ENCODE results near the gene DCAF11.

The DCAF11 gene

DNA sequence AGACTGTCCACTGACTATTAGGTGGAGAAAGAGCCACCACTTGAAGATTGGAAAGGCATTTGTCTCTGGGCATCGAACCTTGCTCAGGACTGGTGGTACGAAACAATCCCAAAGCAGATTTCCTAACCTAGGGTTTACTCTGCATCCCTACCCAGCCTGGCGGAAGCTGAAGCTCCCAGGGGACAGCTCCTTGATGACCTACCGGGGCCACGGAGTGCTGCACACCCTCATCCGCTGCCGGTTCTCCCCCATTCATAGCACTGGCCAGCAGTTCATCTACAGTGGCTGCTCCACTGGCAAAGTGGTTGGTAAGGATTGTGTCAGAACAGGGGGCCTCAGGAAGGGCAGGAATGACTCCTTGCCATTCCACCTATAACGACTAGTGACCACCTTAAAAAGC lies 6.6 kb downstream of the DCAF11 start:
- no peak for DNase-seq (ENCODE audit: low read depth in 2 of 2)

DNA sequence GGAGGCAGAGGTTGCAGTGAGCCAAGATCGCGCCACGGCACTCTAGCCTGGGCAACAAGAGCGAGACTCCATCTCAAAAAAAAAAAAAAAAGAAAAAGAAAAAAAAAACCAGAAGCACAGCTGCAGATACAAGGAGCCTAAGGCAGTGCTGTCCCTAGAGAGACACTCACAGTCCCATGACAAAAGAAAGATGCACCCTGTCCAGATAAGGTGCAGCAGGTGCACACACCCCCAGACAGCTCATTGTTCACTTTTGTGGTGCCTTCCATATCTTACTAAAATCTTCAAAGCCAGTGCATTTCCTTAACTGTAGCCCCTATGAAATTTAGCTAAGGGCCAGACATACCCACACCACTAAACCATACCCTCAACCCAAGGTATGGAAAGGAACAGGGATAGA lies 7.8 kb downstream of the DCAF11 start:
- DNase-seq (ENCODE audit: low read depth in 2 of 2), result no peak

GRCh38 chr14:24122898-24123297 lies 8.3 kb downstream of the DCAF11 start:
- no peak for DNase-seq (ENCODE audit: low read depth in 2 of 2)

DNA sequence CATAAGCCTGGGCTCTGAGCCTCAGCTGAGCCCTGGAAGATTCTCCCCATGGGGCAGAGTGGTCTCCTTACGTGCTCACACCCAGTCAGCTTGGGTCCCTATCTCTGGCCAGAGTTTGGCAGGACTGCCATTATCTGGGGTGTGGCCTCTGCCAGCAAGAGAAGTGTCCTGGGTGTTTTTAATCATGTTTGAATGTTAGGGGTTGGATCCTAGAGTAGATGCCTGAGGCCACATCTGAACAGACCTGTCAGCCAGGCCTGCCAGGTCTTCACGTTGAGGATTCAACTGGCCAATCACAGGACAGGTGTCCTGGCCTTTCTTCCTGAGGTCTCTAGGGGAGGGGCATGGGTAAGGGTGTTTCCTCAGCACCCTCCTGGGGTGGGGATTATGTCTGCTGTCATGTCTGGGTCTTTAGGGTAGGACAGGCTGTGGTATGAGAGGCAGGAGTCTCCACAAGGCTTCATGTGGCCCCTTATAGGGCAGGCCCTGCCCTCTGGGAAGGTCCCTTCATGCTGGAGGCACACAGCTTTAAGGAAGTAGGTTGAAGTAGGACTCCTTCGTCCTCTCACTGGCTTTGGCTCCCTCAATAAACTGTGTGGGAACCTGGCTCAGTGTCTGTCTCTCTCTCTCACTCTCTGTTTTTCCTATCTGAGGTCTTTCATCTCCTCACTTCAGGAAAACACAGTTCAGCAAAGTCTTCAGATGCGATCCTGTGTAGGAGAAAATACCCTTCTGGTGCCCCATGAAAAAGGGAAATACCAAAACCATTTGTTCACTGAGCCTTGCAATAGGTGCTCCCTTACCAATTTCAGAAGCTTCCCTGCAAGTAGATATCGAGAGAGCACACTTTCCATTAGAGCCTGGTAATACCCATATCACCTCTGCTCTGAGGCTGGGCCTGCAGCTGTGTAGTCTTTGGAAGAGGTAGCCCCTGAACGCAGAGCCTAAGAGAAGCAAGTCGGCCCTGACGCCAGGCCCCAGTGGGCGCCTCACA lies 9.1 kb downstream of the DCAF11 start:
- no peak for DNase-seq (ENCODE audit: low read depth in 2 of 2)

DNA sequence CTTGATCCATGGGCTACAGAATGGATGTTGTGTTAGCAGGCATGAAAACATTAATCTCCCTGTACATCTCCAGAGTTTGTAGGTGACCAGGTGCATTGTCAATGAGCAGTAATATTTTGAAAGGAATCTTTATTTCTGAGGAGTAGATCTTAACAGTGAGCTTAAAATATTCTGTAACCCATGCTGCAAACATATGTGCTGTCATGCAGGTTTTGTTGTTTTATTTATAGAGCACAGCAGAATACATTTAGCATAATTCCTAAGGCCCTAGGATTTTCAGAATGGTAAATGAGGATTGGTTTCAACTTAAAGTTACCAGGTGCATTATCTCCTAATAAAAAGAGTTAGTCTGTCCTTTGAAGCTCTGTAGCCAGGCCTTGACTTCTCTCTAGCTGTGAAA lies 12.4 kb downstream of the DCAF11 start:
- DNase-seq (ENCODE audit: low read depth in 2 of 2), result no peak

GRCh38 chr14:24127673-24128072 lies 13.1 kb downstream of the DCAF11 start:
- DNase-seq (ENCODE audit: low read depth in 2 of 2), result no peak

- no peak for DNase-seq (ENCODE audit: low read depth in 2 of 2)
These were observed 14.9 kb downstream of the DCAF11 start for GRCh38 chr14:24129410-24129998.

DNA sequence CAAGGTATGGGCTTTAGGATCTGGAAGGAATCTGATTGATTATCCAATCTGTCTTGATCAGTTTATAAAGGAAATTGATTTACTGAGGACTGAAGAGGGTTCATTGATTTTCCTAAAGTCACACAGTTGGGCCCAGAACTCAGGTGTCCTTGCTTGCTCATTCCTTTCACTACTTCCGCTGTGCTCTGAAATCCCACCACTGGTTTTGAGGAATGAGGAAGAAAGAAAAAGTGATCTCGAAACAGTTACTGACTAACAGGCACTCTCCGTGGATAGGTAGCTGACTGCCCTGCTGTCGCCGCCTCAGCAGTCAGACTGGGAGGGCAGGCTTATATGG lies 15.8 kb downstream of the DCAF11 start, which contains the start of gene FITM1:
TSS of gene FITM1 (plus strand) at position 280 of the 337 bp plus-strand sequence. CDS start 905 bp downstream, outside the sequence.
- no peak for DNase-seq (ENCODE audit: low read depth in 2 of 2)

- no peak for DNase-seq (ENCODE audit: low read depth in 2 of 2)
These were observed 16.4 kb downstream of the DCAF11 start for GRCh38 chr14:24130717-24131548.

- DNase-seq (ENCODE audit: low read depth in 2 of 2), result no peak
These were observed 17.0 kb downstream of the DCAF11 start for GRCh38 chr14:24131549-24131966.

DNA sequence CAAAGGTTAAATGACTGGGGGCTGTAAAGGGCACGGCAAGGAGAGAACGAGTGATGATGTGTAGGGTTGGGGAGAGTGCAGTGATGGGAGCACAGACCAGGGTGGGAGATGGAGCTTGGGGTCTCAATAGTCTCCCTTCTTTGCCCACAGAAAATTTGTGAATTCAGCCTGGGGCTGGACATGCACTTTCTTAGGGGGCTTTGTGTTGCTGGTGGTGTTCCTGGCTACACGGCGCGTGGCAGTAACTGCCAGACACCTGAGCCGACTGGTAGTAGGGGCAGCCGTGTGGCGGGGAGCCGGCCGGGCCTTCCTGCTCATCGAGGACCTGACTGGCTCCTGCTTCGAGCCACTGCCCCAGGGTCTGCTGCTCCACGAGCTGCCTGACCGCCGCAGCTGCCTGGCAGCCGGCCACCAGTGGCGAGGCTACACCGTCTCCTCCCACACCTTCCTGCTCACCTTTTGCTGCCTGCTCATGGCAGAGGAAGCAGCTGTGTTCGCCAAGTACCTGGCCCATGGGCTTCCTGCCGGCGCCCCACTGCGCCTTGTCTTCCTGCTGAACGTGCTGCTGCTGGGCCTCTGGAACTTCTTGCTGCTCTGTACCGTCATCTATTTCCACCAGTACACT lies 17.6 kb downstream of the DCAF11 start:
- DNase-seq (ENCODE audit: low read depth in 2 of 2), result peak in 1 of 2 donors; percentile 27

- no peak for DNase-seq (ENCODE audit: low read depth in 2 of 2)
These were observed 18.4 kb downstream of the DCAF11 start for GRCh38 chr14:24132976-24133375.

DNA sequence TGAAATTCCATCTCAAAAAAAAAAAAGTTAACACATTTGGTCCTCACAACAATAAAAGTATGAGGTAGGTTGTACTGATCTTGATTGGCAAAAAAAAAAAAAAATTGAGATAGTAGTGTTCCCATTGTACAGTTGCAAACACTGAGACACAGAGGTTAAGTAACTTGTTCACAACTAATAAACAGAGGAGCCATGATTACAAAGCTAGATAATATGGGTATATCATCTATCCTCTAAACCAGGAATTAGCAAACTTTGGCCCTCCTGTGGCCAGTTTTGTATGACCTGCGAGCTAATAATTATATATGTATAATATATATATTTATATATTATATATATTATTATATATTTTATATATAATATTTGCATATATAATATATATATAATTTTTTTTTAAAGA lies 19.2 kb downstream of the DCAF11 start:
- DNase-seq (ENCODE audit: low read depth in 2 of 2), result no peak

DNA sequence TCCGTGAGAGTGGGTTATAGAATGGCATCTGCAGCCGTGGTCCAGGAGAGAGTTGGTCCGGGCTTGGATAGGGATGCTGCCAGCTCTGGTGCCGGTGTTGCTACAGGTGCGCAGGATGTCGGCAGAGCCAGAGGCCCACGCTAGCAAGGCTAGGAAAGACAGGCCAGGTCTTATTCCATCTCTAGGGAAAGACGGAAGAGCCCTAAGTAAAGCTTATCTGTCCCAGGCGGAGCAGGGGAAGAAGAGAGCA lies 20.9 kb downstream of the DCAF11 start:
- DNase-seq (ENCODE audit: low read depth in 2 of 2), result no peak

GRCh38 chr14:24135834-24136683 lies 21.5 kb downstream of the DCAF11 start, which contains the start of gene PSME1:
TSS of gene PSME1 (plus strand) at chr14:24136194. CDS start at chr14:24136263, 69 bp downstream.
- DNase-seq (ENCODE audit: low read depth in 2 of 2), result peak; percentile 94

DNA sequence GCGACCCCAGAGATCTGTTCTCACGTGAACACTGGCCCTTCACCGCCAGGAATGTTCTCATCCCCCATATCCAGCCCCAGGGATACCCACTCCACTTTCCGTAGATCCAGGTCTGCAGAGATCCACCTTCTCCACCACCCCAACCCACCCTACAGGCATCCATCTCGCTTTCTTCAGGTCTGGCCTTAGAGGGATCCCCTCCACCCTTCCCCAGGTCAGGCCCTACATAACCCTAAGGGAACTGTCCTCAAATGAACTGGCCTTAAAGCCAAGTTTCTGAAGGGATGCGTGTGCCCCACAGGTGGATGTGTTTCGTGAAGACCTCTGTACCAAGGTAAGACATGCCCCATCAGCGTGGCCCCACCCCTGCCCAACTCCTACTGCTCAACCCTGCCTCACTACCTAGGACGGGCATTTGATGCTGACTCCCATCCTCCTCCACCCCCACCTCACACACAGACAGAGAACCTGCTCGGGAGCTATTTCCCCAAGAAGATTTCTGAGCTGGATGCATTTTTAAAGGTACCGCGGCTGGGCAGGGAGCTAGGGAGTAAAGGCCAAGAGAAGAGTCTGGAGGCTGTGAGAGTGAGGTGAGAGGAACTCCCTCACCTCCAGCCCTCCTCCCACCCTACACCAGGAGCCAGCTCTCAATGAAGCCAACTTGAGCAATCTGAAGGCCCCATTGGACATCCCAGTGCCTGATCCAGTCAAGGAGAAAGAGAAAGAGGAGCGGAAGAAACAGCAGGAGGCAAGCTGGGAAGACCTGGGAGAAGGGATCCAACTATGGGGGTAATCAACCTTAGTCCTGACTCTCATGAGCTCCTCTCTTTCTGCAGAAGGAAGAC lies 22.3 kb downstream of the DCAF11 start:
- DNase-seq (ENCODE audit: low read depth in 2 of 2), result no peak

- DNase-seq (ENCODE audit: low read depth in 2 of 2), result no peak
These were observed 23.2 kb downstream of the DCAF11 start for GRCh38 chr14:24137529-24138395.

DNA sequence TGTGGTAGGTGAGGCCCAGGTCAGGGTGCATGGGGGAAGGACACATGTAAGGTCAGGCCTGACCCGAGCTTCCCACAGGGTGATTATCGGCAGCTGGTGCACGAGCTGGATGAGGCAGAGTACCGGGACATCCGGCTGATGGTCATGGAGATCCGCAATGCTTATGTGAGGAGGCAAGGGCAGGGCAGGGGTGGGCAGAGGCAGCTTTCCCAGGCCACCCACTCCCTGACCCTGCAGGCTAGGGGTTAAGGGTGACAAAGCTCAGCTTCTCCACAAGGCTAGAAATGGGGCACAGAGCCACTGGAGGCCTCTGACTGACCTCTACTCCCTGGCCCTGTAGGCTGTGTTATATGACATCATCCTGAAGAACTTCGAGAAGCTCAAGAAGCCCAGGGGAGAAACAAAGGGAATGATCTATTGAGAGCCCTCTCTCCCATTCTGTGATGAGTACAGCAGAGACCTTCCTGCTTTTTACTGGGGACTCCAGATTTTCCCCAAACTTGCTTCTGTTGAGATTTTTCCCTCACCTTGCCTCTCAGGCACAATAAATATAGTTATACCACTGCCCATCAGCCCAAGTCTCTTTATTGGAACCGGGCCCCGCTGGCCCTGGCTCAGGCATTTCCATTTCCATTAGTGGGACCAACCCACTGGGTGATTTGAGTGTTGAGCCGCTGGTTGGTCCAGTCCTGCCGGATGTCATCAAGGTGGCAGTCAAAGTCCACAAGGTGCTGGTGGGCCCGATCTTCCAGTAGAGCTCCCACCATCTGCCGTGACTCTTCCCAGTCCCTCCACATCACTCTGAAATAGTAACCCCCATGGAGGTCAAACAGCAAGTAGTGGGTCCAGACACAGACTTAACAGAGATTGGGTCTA lies 24.1 kb downstream of the DCAF11 start:
- no peak for DNase-seq (ENCODE audit: low read depth in 2 of 2)
